Left ventricle myocardium inferior (tissue), 1 donor: ENCODE results near the gene CDK14. TPM values are rescaled to one million over a fixed set of nuclear protein-coding genes. Genes with fewer than 3 reads are reported as not detected.
A peak's percentile ranks its signal among the peaks of the same experiment; 100 is the strongest.

Experiments used
- DNase-seq: peaks from one replicate; pipeline ENCODE4 v3.0.0-alpha.2; 2020
- H3K27ac ChIP-seq: fragments of 200-600 bp; replicated peaks from 2 replicates; pipeline ENCODE4 v1.8.0; 2021
- H3K27me3 ChIP-seq: fragments of 200-600 bp; 2 replicates; pipeline ENCODE4 v1.8.0; 2021; ENCODE audit warnings: low read depth
- H3K36me3 ChIP-seq: fragments of 200-600 bp; 2 replicates; pipeline ENCODE4 v1.8.0; 2021
- H3K4me1 ChIP-seq: fragments of 200-600 bp; 2 replicates; pipeline ENCODE4 v1.8.0; 2021
- H3K4me3 ChIP-seq: fragments of 200-600 bp; 2 replicates; pipeline ENCODE4 v1.8.0; 2021; ENCODE audit warnings: mild to moderate bottlenecking, moderate library complexity
- H3K9me3 ChIP-seq: fragments of 200-600 bp; replicated peaks from 2 replicates; pipeline ENCODE4 v1.8.0; 2021
- CTCF ChIP-seq: fragments of 200-600 bp; IDR thresholded peaks from 2 replicates; pipeline ENCODE4 v1.8.0; 2021; ENCODE audit warnings: antibody characterized with exemption, mild to moderate bottlenecking, borderline replicate concordance
- intact Hi-C: fragments of 100-400 bp; cut with micrococcal nuclease; formaldehyde crosslinking; loops from one replicate; pipeline ENCODE4 v1.11.0; 2022
- total RNA-seq: library from RNA; stranded (reverse); fragmentation: NEBNext Ultra II Directional; extraction: Animal tissue kit (Norgen Biotek cat#: 25700); gene quantifications from one replicate; pipeline ENCODE4 v1.2.1, GENCODE V29; 2021
- donor health status: DM: no; HTN: yes; CAD: no; lungs with severe emphysema.

CDK14 gene
- total RNA-seq, 1 donor from 2014 or later: 18.7 TPM

- no peak overlapping the region for H3K4me3 ChIP-seq
- peaks cover 44% of the 10 kb centered on the region for H3K4me1 ChIP-seq
- intact Hi-C loops: no loop called here
- H3K27ac ChIP-seq: peak overlapping the region; percentile 36
- no peak for DNase-seq
- H3K36me3 ChIP-seq: no peaks in the 10 kb centered on the region
- no peak for TF ChIP-seq CTCF
- no peaks in the 10 kb centered on the region for H3K9me3 ChIP-seq
- H3K27me3 ChIP-seq: no peaks in the 10 kb centered on the region
Measured at GRCh38 chr7:90669492-90669891, 73.4 kb downstream of the CDK14 start.

GRCh38 chr7:90671571-90671970, 75.5 kb downstream of the CDK14 start:
- Histone ChIP-seq H3K4me3 (no peak overlapping the region), H3K27me3 (no peaks in the 10 kb centered on the region), H3K9me3 (no peaks in the 10 kb centered on the region), H3K4me1 (peaks cover 40% of the 10 kb centered on the region), H3K36me3 (no peaks in the 10 kb centered on the region), H3K27ac (no peak overlapping the region)
- no peak for DNase-seq
- TF ChIP-seq CTCF: no peak
- intact Hi-C loops: no loop called here

- TF ChIP-seq CTCF: no peak
- Histone ChIP-seq H3K9me3 (no peaks in the 10 kb centered on the region), H3K27ac (no peak overlapping the region), H3K4me3 (no peak overlapping the region), H3K36me3 (no peaks in the 10 kb centered on the region), H3K4me1 (peaks cover 41% of the 10 kb centered on the region), H3K27me3 (no peaks in the 10 kb centered on the region)
- DNase-seq: no peak
- intact Hi-C loops: no loop called here
Measured at GRCh38 chr7:90672210-90672609, 76.1 kb downstream of the CDK14 start.

- Histone ChIP-seq H3K36me3 (no peaks in the 10 kb centered on the region), H3K27ac (no peak overlapping the region), H3K27me3 (no peaks in the 10 kb centered on the region), H3K4me3 (no peak overlapping the region), H3K9me3 (no peaks in the 10 kb centered on the region), H3K4me1 (peaks cover 55% of the 10 kb centered on the region)
- TF ChIP-seq CTCF: no peak
- no peak for DNase-seq
- intact Hi-C loops: no loop called here
Measured at GRCh38 chr7:90674625-90675024, 78.5 kb downstream of the CDK14 start.

- H3K4me3 ChIP-seq: no peak overlapping the region
- DNase-seq: no peak
- peaks cover 50% of the 10 kb centered on the region for H3K4me1 ChIP-seq
- H3K27me3 ChIP-seq: no peaks in the 10 kb centered on the region
- H3K27ac ChIP-seq: no peak overlapping the region
- TF ChIP-seq CTCF: no peak
- no peaks in the 10 kb centered on the region for H3K9me3 ChIP-seq
- H3K36me3 ChIP-seq: no peaks in the 10 kb centered on the region
- intact Hi-C loops: no loop called here
Measured at GRCh38 chr7:90675982-90676381, 79.9 kb downstream of the CDK14 start.
